HG03196 (cell line): Measurements from ENCODE around the gene AQP9.

ENCODE experiments used
- ATAC-seq: cut with Tn5 transposase; IDR thresholded peaks from one replicate; pipeline ENCODE4 v1.9.1; 2021; ENCODE audit not compliant: unreplicated experiment

Gene AQP9

GRCh38 chr15:58139989-58140522 is 1.9 kb downstream of the AQP9 start:
- ATAC-seq, result no peak

GRCh38 chr15:58141894-58142293 is 3.7 kb downstream of the AQP9 start:
- ATAC-seq, result no peak

- ATAC-seq, result no peak
Observed at GRCh38 chr15:58142827-58143461, 4.8 kb downstream of the AQP9 start.

- no peak for ATAC-seq
Observed at GRCh38 chr15:58145606-58146005, 7.4 kb downstream of the AQP9 start.

- ATAC-seq, result no peak
Observed at GRCh38 chr15:58146211-58146610, 8.0 kb downstream of the AQP9 start.

GRCh38 chr15:58146749-58147148 is 8.6 kb downstream of the AQP9 start:
- ATAC-seq, result no peak

- ATAC-seq, result no peak
Observed at GRCh38 chr15:58147171-58147611, 9.0 kb downstream of the AQP9 start.

- no peak for ATAC-seq
Observed at GRCh38 chr15:58148120-58148519, 9.9 kb downstream of the AQP9 start.

GRCh38 chr15:58148633-58149445 is 10.7 kb downstream of the AQP9 start:
- no peak for ATAC-seq

GRCh38 chr15:58154769-58155168 is 16.6 kb downstream of the AQP9 start:
- no peak for ATAC-seq

- no peak for ATAC-seq
Observed at GRCh38 chr15:58159827-58160386, 21.7 kb downstream of the AQP9 start.

- no peak for ATAC-seq
Observed at GRCh38 chr15:58161436-58161930, 23.3 kb downstream of the AQP9 start.

- no peak for ATAC-seq
Observed at GRCh38 chr15:58163985-58164384, 25.8 kb downstream of the AQP9 start.

GRCh38 chr15:58164926-58165325 is 26.7 kb downstream of the AQP9 start:
- no peak for ATAC-seq

GRCh38 chr15:58165661-58166060 is 27.5 kb downstream of the AQP9 start:
- ATAC-seq, result no peak

- ATAC-seq, result no peak
Observed at GRCh38 chr15:58167095-58167691, 29.0 kb downstream of the AQP9 start.

GRCh38 chr15:58169934-58170333 is 31.8 kb downstream of the AQP9 start:
- no peak for ATAC-seq

GRCh38 chr15:58171476-58172061 is 33.4 kb downstream of the AQP9 start:
- no peak for ATAC-seq

GRCh38 chr15:58174709-58175108 is 36.5 kb downstream of the AQP9 start:
- ATAC-seq, result no peak

GRCh38 chr15:58175955-58176354 is 37.8 kb downstream of the AQP9 start:
- no peak for ATAC-seq

- no peak for ATAC-seq
Observed at GRCh38 chr15:58178668-58179067, 40.5 kb downstream of the AQP9 start.
